ENCODE measurements around the gene CDH2.

The CDH2 gene

GRCh38 chr18:27954226-27954625 lies 222.7 kb downstream of the CDH2 start:
- no peak for TF ChIP-seq POLR2AphosphoS5 (IDR thresholded peaks at IDR 0.05; ENCODE audit: low read depth, low read length)
- TF ChIP-seq POLR2A (IDR thresholded peaks at IDR 0.05; ENCODE audit: low read depth, low read length), result no peak
- no peak for TF ChIP-seq PAX5 (IDR thresholded peaks at IDR 0.05; ENCODE audit: insufficient read depth, low read length, severe bottlenecking)
- TF ChIP-seq SPI1 (IDR thresholded peaks at IDR 0.05; ENCODE audit: low read depth, low read length), result no peak
- no peak for TF ChIP-seq POU2F2 (IDR thresholded peaks at IDR 0.05; ENCODE audit: low read depth, low read length)
- TF ChIP-seq TAF1 (IDR thresholded peaks at IDR 0.05; ENCODE audit: low read depth, low read length), result no peak
- DNase-seq (ENCODE audit: insufficient read length, low spot score) (no peak), FAIRE-seq (no peak)

DNA sequence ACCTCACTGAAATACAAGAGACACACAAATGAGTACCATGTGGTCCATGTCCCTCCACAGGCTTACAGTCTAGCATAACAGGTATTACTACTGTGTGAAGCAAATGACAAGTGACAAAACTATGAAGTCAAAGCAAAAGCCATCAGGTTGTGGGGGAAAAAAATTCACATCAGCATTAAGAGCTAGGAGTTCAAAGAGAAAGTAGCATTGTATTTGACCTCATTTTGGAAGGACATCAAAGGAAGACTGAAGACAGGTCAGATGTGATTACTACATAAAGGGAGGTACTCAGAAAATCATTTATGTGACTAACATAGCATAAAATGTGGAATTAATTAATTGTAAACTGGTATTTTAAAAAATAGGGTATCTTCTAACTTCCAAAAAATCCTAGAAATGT lies 224.2 kb downstream of the CDH2 start:
- TF ChIP-seq POU2F2 (IDR thresholded peaks at IDR 0.05; ENCODE audit: low read depth, low read length), result no peak
- TF ChIP-seq POLR2A (IDR thresholded peaks at IDR 0.05; ENCODE audit: low read depth, low read length), result no peak
- TF ChIP-seq PAX5 (IDR thresholded peaks at IDR 0.05; ENCODE audit: insufficient read depth, low read length, severe bottlenecking), result no peak
- no peak for TF ChIP-seq POLR2AphosphoS5 (IDR thresholded peaks at IDR 0.05; ENCODE audit: low read depth, low read length)
- no peak for TF ChIP-seq SPI1 (IDR thresholded peaks at IDR 0.05; ENCODE audit: low read depth, low read length)
- TF ChIP-seq TAF1 (IDR thresholded peaks at IDR 0.05; ENCODE audit: low read depth, low read length), result no peak
- DNase-seq (ENCODE audit: insufficient read length, low spot score) (no peak), FAIRE-seq (no peak)

DNA sequence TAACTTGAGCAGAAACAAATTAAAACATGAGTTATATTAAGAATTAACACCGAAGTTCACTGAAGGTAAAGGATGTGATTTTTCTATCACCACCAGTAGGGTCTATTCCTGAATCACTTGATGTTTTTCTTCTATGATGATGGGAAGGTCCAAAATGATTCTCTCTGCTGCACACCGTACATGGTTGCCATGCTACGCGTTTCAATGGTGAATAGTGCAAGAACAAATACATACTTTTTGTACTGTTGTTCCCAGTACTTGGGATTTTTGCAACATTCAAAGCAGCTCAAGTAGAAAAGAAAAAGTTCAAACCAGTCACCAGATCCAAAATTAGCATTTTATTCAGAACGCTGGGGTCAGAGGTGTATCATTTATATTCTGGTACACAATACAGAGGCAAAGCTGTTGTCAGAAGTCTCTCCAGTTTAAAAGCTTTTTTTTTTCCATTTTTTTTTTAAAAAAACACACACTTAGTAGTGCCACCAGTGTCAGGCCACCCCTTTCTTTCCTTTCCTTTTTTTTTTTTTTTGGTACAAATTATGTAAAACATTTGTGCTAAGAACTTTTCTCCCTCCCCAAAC lies 226.2 kb downstream of the CDH2 start:
- TF ChIP-seq POLR2AphosphoS5 (IDR thresholded peaks at IDR 0.05; ENCODE audit: low read depth, low read length), result no peak
- TF ChIP-seq SPI1 (IDR thresholded peaks at IDR 0.05; ENCODE audit: low read depth, low read length), result no peak
- TF ChIP-seq TAF1 (IDR thresholded peaks at IDR 0.05; ENCODE audit: low read depth, low read length), result no peak
- TF ChIP-seq PAX5 (IDR thresholded peaks at IDR 0.05; ENCODE audit: insufficient read depth, low read length, severe bottlenecking), result no peak
- TF ChIP-seq POU2F2 (IDR thresholded peaks at IDR 0.05; ENCODE audit: low read depth, low read length), result no peak
- TF ChIP-seq POLR2A (IDR thresholded peaks at IDR 0.05; ENCODE audit: low read depth, low read length), result no peak
- no peak for DNase-seq (ENCODE audit: insufficient read length, low spot score)
- no peak for FAIRE-seq

- FAIRE-seq (no peak), DNase-seq (ENCODE audit: insufficient read length, low spot score) (no peak)
Observed at GRCh38 chr18:27948986-27949385, 227.9 kb downstream of the CDH2 start.

DNA sequence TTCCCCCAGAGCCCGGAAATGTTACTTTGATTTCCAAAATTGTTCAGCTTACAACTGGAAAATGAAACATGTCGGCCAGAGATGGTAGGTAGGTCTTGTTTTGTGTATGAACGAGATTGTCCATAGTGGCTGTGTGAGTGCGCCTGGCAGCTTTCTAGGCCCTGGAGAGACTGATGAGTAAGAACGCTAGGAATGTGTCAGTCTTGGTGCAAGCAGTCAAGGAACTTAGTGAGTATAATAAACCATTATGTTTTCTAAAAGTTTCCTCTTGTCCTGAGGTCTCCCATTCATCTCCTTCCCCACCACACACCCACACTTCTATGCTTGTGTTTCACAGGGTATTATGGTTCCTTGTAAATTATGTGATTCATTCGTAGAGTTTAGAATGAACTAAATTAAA lies 234.2 kb downstream of the CDH2 start:
- no peak for TF ChIP-seq PAX5 (IDR thresholded peaks at IDR 0.05; ENCODE audit: insufficient read depth, low read length, severe bottlenecking)
- TF ChIP-seq TAF1 (IDR thresholded peaks at IDR 0.05; ENCODE audit: low read depth, low read length), result no peak
- FAIRE-seq, result no peak
- no peak for DNase-seq (ENCODE audit: insufficient read length, low spot score)

More at GRCh38 chr18:27948986-27949385, 227.9 kb downstream of the CDH2 start:
- TF ChIP-seq PAX5 (IDR thresholded peaks at IDR 0.05; ENCODE audit: insufficient read depth, low read length, severe bottlenecking) (no peak), TAF1 (IDR thresholded peaks at IDR 0.05; ENCODE audit: low read depth, low read length) (no peak), POLR2A (IDR thresholded peaks at IDR 0.05; ENCODE audit: low read depth, low read length) (no peak), SPI1 (IDR thresholded peaks at IDR 0.05; ENCODE audit: low read depth, low read length) (no peak), POU2F2 (IDR thresholded peaks at IDR 0.05; ENCODE audit: low read depth, low read length) (no peak), POLR2AphosphoS5 (IDR thresholded peaks at IDR 0.05; ENCODE audit: low read depth, low read length) (no peak)

GRCh38 chr18:27931535-27931934 lies 245.4 kb downstream of the CDH2 start:
- DNase-seq (ENCODE audit: insufficient read length, low spot score) (no peak), FAIRE-seq (no peak)
- TF ChIP-seq POU2F2 (IDR thresholded peaks at IDR 0.05; ENCODE audit: low read depth, low read length) (no peak), POLR2A (IDR thresholded peaks at IDR 0.05; ENCODE audit: low read depth, low read length) (no peak), POLR2AphosphoS5 (IDR thresholded peaks at IDR 0.05; ENCODE audit: low read depth, low read length) (no peak), SPI1 (IDR thresholded peaks at IDR 0.05; ENCODE audit: low read depth, low read length) (no peak), TAF1 (IDR thresholded peaks at IDR 0.05; ENCODE audit: low read depth, low read length) (no peak), PAX5 (IDR thresholded peaks at IDR 0.05; ENCODE audit: insufficient read depth, low read length, severe bottlenecking) (no peak)

DNA sequence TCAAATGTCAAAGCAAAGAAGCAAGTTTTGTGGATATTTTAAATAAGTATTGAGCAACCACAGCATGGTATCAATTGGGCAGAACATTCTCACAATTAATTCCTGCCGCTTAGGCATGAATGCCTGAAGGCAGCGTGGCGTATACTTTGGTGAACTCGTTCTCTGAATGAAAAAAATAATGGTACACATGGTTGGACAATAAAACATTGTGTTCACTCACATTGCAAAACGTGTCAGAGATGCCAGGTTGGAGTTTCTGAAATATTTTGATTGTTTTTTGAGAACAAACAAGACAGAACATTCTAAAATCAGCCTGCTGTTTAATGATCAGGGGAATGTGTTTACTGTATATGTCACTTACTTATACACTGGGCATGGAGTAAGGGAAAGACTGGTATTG lies 254.2 kb downstream of the CDH2 start:
- DNase-seq (ENCODE audit: insufficient read length, low spot score), result no peak
- no peak for FAIRE-seq
- TF ChIP-seq POLR2A (IDR thresholded peaks at IDR 0.05; ENCODE audit: low read depth, low read length), result no peak
- TF ChIP-seq TAF1 (IDR thresholded peaks at IDR 0.05; ENCODE audit: low read depth, low read length), result no peak
- TF ChIP-seq PAX5 (IDR thresholded peaks at IDR 0.05; ENCODE audit: insufficient read depth, low read length, severe bottlenecking), result no peak
- no peak for TF ChIP-seq POLR2AphosphoS5 (IDR thresholded peaks at IDR 0.05; ENCODE audit: low read depth, low read length)
- no peak for TF ChIP-seq POU2F2 (IDR thresholded peaks at IDR 0.05; ENCODE audit: low read depth, low read length)

- no peak for FAIRE-seq
- no peak for DNase-seq (ENCODE audit: insufficient read length, low spot score)
- TF ChIP-seq TAF1 (IDR thresholded peaks at IDR 0.05; ENCODE audit: low read depth, low read length) (no peak), POU2F2 (IDR thresholded peaks at IDR 0.05; ENCODE audit: low read depth, low read length) (no peak), POLR2AphosphoS5 (IDR thresholded peaks at IDR 0.05; ENCODE audit: low read depth, low read length) (no peak), PAX5 (IDR thresholded peaks at IDR 0.05; ENCODE audit: insufficient read depth, low read length, severe bottlenecking) (no peak), POLR2A (IDR thresholded peaks at IDR 0.05; ENCODE audit: low read depth, low read length) (no peak), SPI1 (IDR thresholded peaks at IDR 0.05; ENCODE audit: low read depth, low read length) (no peak)
Observed at GRCh38 chr18:27921904-27922751, 254.8 kb downstream of the CDH2 start.

DNA sequence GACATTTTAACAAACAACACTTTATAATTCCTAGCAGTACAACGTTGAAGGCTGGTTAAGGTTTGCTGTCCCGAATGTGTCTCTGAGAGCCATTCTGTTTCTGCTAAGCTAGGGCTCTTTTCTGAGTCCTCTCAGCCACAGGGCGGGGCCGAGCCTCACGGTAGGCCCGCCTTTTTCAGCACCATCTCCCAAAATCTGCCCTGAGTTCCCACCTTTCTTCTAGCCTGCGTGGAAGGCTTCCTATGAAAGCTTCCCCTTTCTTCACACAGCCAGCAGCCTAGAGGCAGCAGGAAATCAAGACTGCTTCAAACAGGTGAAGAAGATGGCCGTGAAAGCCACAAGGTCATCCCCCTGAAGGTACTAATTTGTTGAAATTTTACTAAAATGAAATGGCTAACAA lies 255.5 kb downstream of the CDH2 start:
- no peak for TF ChIP-seq PAX5 (IDR thresholded peaks at IDR 0.05; ENCODE audit: insufficient read depth, low read length, severe bottlenecking)
- TF ChIP-seq SPI1 (IDR thresholded peaks at IDR 0.05; ENCODE audit: low read depth, low read length), result no peak
- no peak for TF ChIP-seq POLR2AphosphoS5 (IDR thresholded peaks at IDR 0.05; ENCODE audit: low read depth, low read length)
- no peak for TF ChIP-seq POLR2A (IDR thresholded peaks at IDR 0.05; ENCODE audit: low read depth, low read length)
- TF ChIP-seq POU2F2 (IDR thresholded peaks at IDR 0.05; ENCODE audit: low read depth, low read length), result no peak
- no peak for TF ChIP-seq TAF1 (IDR thresholded peaks at IDR 0.05; ENCODE audit: low read depth, low read length)
- FAIRE-seq (no peak), DNase-seq (ENCODE audit: insufficient read length, low spot score) (no peak)

All from GM12891 (cell line).